H1 (cell line): ENCODE measurements around the gene PLEKHG3. TPM values are rescaled to one million over a fixed set of nuclear protein-coding genes. Genes with fewer than 3 reads are reported as not detected.

ENCODE experiments used
- CTCF ChIA-PET: fragments of 300-600 bp; sonication (Branson Sonifier 250); formaldehyde crosslinking; loops from one replicate; lab custom pipeline; 2021; ENCODE audit not compliant: partially characterized antibody; lab: Charles Lee
- POLR2A ChIA-PET: fragments of 300-600 bp; sonication (Branson Sonifier 250); formaldehyde crosslinking; loops from one replicate; lab custom pipeline; 2021; ENCODE audit warnings: inconsistent platforms; ENCODE audit not compliant: partially characterized antibody; lab: Charles Lee
- DNase-seq, 2 experiments: peaks; one replicate each; pipeline versions ENCODE4 v3.0.0 to v3.0.0-alpha.2; 2010 to 2022; ENCODE audit warnings: low spot score in 2 of 2, low read depth in 1 of 2, mixed read lengths in 1 of 2
- FAIRE-seq: peaks from 2 replicates; lab custom pipeline; 2011; peaks lifted over from hg19 to GRCh38; lab: Jason Lieb, UNC
- H2AFZ ChIP-seq: 2 replicates; pipeline ENCODE4 v1.8.1; 2012; ENCODE audit warnings: low read length, inconsistent platforms
- H2AK5ac ChIP-seq: 2 replicates; pipeline ENCODE4 v1.6.1; 2013; ENCODE audit warnings: low read depth, low read length
- H2BK120ac ChIP-seq: replicated peaks from 2 replicates; pipeline ENCODE3; 2013; ENCODE audit warnings: low read depth, low read length, inconsistent platforms
- H2BK12ac ChIP-seq: 2 replicates; pipeline ENCODE4 v1.6.1; 2013; ENCODE audit warnings: low read depth, low read length
- H2BK15ac ChIP-seq: 2 replicates; pipeline ENCODE4 v1.6.1; 2013; ENCODE audit warnings: low read length
- H2BK20ac ChIP-seq: 2 replicates; pipeline ENCODE4 v1.6.1; 2013; ENCODE audit warnings: low read length
- H2BK5ac ChIP-seq: 2 replicates; pipeline ENCODE4 v1.6.1; 2013; ENCODE audit warnings: low read depth, low read length
- H3K14ac ChIP-seq: 2 replicates; pipeline ENCODE4 v1.6.1; 2013; ENCODE audit warnings: inconsistent platforms; ENCODE audit not compliant: insufficient read length
- H3K18ac ChIP-seq: 2 replicates; pipeline ENCODE4 v1.6.1; 2013; ENCODE audit warnings: low read length; ENCODE audit errors: extremely low read depth
- H3K23ac ChIP-seq: 2 replicates; pipeline ENCODE4 v1.6.1; 2013; ENCODE audit warnings: inconsistent platforms; ENCODE audit not compliant: insufficient read length
- H3K23me2 ChIP-seq: 2 replicates; pipeline ENCODE4 v1.6.1; 2013; ENCODE audit warnings: low read depth, low read length
- H3K27ac ChIP-seq: 2 replicates; pipeline ENCODE4 v1.6.1; 2011; ENCODE audit warnings: low read depth, low read length, inconsistent platforms
- H3K27me3 ChIP-seq, 4 experiments: replicated peaks in 1 of 4; 1 replicate in 1 of 4; 2 replicates in 3 of 4; pipeline versions ENCODE4 v1.6.1 to v1.8.1; 2011 to 2013; ENCODE audit warnings: low read length in 3 of 4, mild to moderate bottlenecking in 3 of 4, inconsistent platforms in 2 of 4, mixed read lengths in 2 of 4, moderate library complexity in 1 of 4; ENCODE audit not compliant: control insufficient read depth in 3 of 4, insufficient read depth in 3 of 4; ENCODE audit errors: extremely low read depth in 1 of 4
- H3K36me3 ChIP-seq, 4 experiments: 2 replicates each; pipeline versions ENCODE4 v1.6.1 to v1.8.1; 2011 to 2013; ENCODE audit warnings: mild to moderate bottlenecking in 4 of 4, low read length in 3 of 4, moderate library complexity in 2 of 4, control low read depth in 1 of 4, inconsistent platforms in 1 of 4; ENCODE audit not compliant: insufficient read depth in 4 of 4, control insufficient read depth in 2 of 4
- H3K4ac ChIP-seq: replicated peaks from 2 replicates; pipeline ENCODE3; 2013; ENCODE audit warnings: low read length, low read depth, mixed read lengths, inconsistent platforms; ENCODE audit not compliant: insufficient read length
- H3K4me1 ChIP-seq, 4 experiments: replicated peaks in 1 of 4; 1 replicate in 1 of 4; 2 replicates in 3 of 4; pipeline versions ENCODE4 v1.6.1 to v1.8.1; 2011 to 2013; ENCODE audit warnings: low read length in 3 of 4, inconsistent platforms in 2 of 4, mixed read lengths in 1 of 4; ENCODE audit not compliant: insufficient read depth in 4 of 4, control insufficient read depth in 3 of 4
- H3K4me2 ChIP-seq, 2 experiments: 2 replicates each; pipeline versions ENCODE4 v1.6.1 to v1.8.1; 2011 to 2013; ENCODE audit warnings: low read depth in 2 of 2, low read length in 2 of 2, control low read depth in 1 of 2, inconsistent platforms in 1 of 2, mild to moderate bottlenecking in 1 of 2; ENCODE audit not compliant: insufficient read depth in 1 of 2
- H3K4me3 ChIP-seq, 4 experiments: fragments of 200-600, 300-600 bp in 1 of 4; sonication (generic), shearing (Covaris generic), sonication (Bioruptor Twin) in 1 of 4; 2 replicates each; pipeline versions ENCODE4 v1.5.1 to v1.8.1; 2011 to 2016; ENCODE audit warnings: low read length in 4 of 4, low read depth in 3 of 4, control low read depth in 2 of 4, inconsistent platforms in 2 of 4, mild to moderate bottlenecking in 2 of 4, mixed read lengths in 1 of 4, moderate library complexity in 1 of 4; ENCODE audit not compliant: insufficient read depth in 2 of 4; ENCODE audit errors: extremely low read depth in 1 of 4
- H3K56ac ChIP-seq: replicated peaks from 2 replicates; pipeline ENCODE3; 2013; ENCODE audit warnings: low read depth, mild to moderate bottlenecking, mixed read lengths, low read length, inconsistent platforms; ENCODE audit not compliant: insufficient read length
- H3K79me1 ChIP-seq: 2 replicates; pipeline ENCODE4 v1.6.1; 2013; ENCODE audit warnings: low read depth, low read length, control low read depth
- H3K79me2 ChIP-seq, 2 experiments: 2 replicates each; pipeline versions ENCODE4 v1.6.1 to v1.8.1; 2012 to 2013; ENCODE audit warnings: low read length in 2 of 2, mild to moderate bottlenecking in 2 of 2, inconsistent platforms in 1 of 2; ENCODE audit not compliant: insufficient read depth in 2 of 2, control insufficient read depth in 1 of 2
- H3K9ac ChIP-seq, 4 experiments: replicated peaks in 1 of 4; 1 replicate in 1 of 4; 2 replicates in 3 of 4; pipeline versions ENCODE4 v1.6.1 to v1.8.1; 2011 to 2013; ENCODE audit warnings: low read depth in 3 of 4, low read length in 3 of 4, control low read depth in 2 of 4, mild to moderate bottlenecking in 2 of 4, moderate library complexity in 2 of 4, inconsistent platforms in 1 of 4; ENCODE audit errors: extremely low read depth in 1 of 4
- H3K9me3 ChIP-seq, 2 experiments: 2 replicates each; pipeline versions ENCODE4 v1.6.1 to v1.8.1; 2012 to 2013; ENCODE audit warnings: mild to moderate bottlenecking in 2 of 2, moderate library complexity in 2 of 2, control low read depth in 1 of 2, inconsistent platforms in 1 of 2, low read depth in 1 of 2, low read length in 1 of 2, mixed read lengths in 1 of 2; ENCODE audit not compliant: insufficient read depth in 2 of 2
- H4K20me1 ChIP-seq, 2 experiments: replicated peaks in 1 of 2; 2 replicates each; pipeline versions ENCODE3 to v1.8.1; 2011 to 2013; ENCODE audit warnings: inconsistent platforms in 2 of 2, low read length in 2 of 2, mild to moderate bottlenecking in 1 of 2; ENCODE audit not compliant: insufficient read depth in 2 of 2, control insufficient read depth in 1 of 2
- H4K5ac ChIP-seq: 2 replicates; pipeline ENCODE4 v1.6.1; 2013; ENCODE audit warnings: low read length, low read depth, mixed read lengths, inconsistent platforms; ENCODE audit not compliant: insufficient read length
- H4K8ac ChIP-seq: 2 replicates; pipeline ENCODE4 v1.8.0; 2013; ENCODE audit warnings: mild to moderate bottlenecking, moderate library complexity, low read length, inconsistent platforms; ENCODE audit not compliant: insufficient read depth; ENCODE audit errors: extremely low read depth
- H4K91ac ChIP-seq: replicated peaks from 2 replicates; pipeline ENCODE3; 2013; ENCODE audit warnings: low read length, mixed read lengths, inconsistent platforms; ENCODE audit not compliant: insufficient read length
- ATF2 ChIP-seq: IDR thresholded peaks from 2 replicates; pipeline ENCODE4 v1.6.1; 2012; ENCODE audit warnings: low read length, inconsistent platforms
- CBX8 ChIP-seq: fragments of 300-800, 300-1000 bp; sonication (generic); IDR thresholded peaks from 2 replicates; pipeline ENCODE4 v1.7.1; 2016; ENCODE audit warnings: low read depth, low read length, borderline replicate concordance
- HDAC6 ChIP-seq: IDR thresholded peaks from one replicate; pipeline ENCODE4 v1.7.1; 2012; ENCODE audit warnings: low read depth, mild to moderate bottlenecking, inconsistent platforms, low read length, moderate library complexity
- KDM4A ChIP-seq: IDR thresholded peaks from one replicate; pipeline ENCODE4 v1.7.1; 2012; ENCODE audit warnings: low read depth, mild to moderate bottlenecking, moderate library complexity, low read length, inconsistent platforms; ENCODE audit not compliant: severe bottlenecking
- KDM5A ChIP-seq: fragments of 200-600 bp; IDR thresholded peaks from 2 replicates; pipeline ENCODE4 v1.7.1; 2012; ENCODE audit warnings: mild to moderate bottlenecking, low read length, inconsistent platforms, mixed read lengths
- PHF8 ChIP-seq: fragments of 200-600 bp; sonication (generic); conservative IDR thresholded peaks from 2 replicates; pipeline ENCODE4 v1.7.1; 2012; ENCODE audit warnings: low read depth, mild to moderate bottlenecking, inconsistent platforms, low read length, moderate library complexity
- SAP30 ChIP-seq: fragments of 300-600 bp; sonication (generic); IDR thresholded peaks from 2 replicates; pipeline ENCODE4 v1.7.1; 2012; ENCODE audit warnings: low read length, moderate library complexity, mild to moderate bottlenecking, inconsistent platforms; ENCODE audit not compliant: insufficient read depth, insufficient replicate concordance
- SIN3A ChIP-seq, 2 experiments: IDR thresholded peaks in 1 of 2; conservative IDR thresholded peaks in 1 of 2; 2 replicates each; pipeline ENCODE4 v1.6.1; 2011 to 2012; ENCODE audit warnings: low read length in 2 of 2, improper control_type of control experiment in 1 of 2, low read depth in 1 of 2, mild to moderate bottlenecking in 1 of 2
- SP1 ChIP-seq: IDR thresholded peaks from 2 replicates; pipeline ENCODE4 v1.6.1; 2011; ENCODE audit warnings: low read depth, low read length
- SP2 ChIP-seq: IDR thresholded peaks from 2 replicates; pipeline ENCODE4 v1.6.1; 2012; ENCODE audit warnings: mild to moderate bottlenecking, low read length, inconsistent platforms
- SUZ12 ChIP-seq: fragments of 200-600 bp; sonication (generic); IDR thresholded peaks from 2 replicates; pipeline ENCODE4 v1.6.1; 2012; ENCODE audit warnings: mild to moderate bottlenecking, inconsistent platforms, low read length, moderate library complexity, mixed read lengths
- TAF1 ChIP-seq: IDR thresholded peaks from 2 replicates; pipeline ENCODE4 v1.6.1; 2011; ENCODE audit warnings: mild to moderate bottlenecking, low read depth, low read length
- TBP ChIP-seq: IDR thresholded peaks from 2 replicates; pipeline ENCODE4 v1.6.1; 2011; ENCODE audit warnings: low read depth, low read length, improper control_type of control experiment
- WGBS, 2 experiments: shearing (Covaris generic) in 1 of 2; methylation state at CpG; one replicate each; pipeline versions ENCODE4 v1.1.6 to v1.1.7; 2013 to 2015; ENCODE audit warnings: low lambda C conversion rate in 2 of 2, mixed read lengths in 2 of 2, inconsistent platforms in 1 of 2, low coverage in 1 of 2, missing lambda C conversion rate in 1 of 2; ENCODE audit not compliant: insufficient replicate concordance in 2 of 2, insufficient coverage in 1 of 2, insufficient read length in 1 of 2; ENCODE audit errors: extremely low coverage in 1 of 2, missing lambda C conversion rate in 1 of 2; 5-methylcytosine and 5-hydroxymethylcytosine counted together
- polyA plus RNA-seq, 7 experiments: library from polyadenylated mRNA; depleted of rRNA in 3 of 7; stranded (reverse) in 5 of 7; unstranded in 2 of 7; fragments of >200 nt in 5 of 7; fragments of 200-250 nt in 2 of 7; gene quantifications; 1 replicate in 5 of 7; 2 replicates in 1 of 7; 4 replicates in 1 of 7; pipeline versions ENCODE4 v1.2.1 to v1.2.3, GENCODE V29; 2011 to 2013; ENCODE audit warnings: missing spikeins in 2 of 7, mixed read lengths in 2 of 7
- total RNA-seq: library from RNA; stranded (reverse); fragmentation: NEBNext Ultra II Directional; extraction: Animal tissue kit (Norgen Biotek cat#: 25700); gene quantifications from 2 replicates; pipeline ENCODE4 v1.2.1, GENCODE V29; 2021

Gene PLEKHG3
- total and polyA plus RNA-seq, 2 of the 8 experiments (the other 6 are each of a cell fraction or from before 2014, with no cell fraction given), result 43.4 to 90.6 TPM

- no peak overlapping the region for H3K4ac ChIP-seq
- no peak overlapping the region for H3K27ac ChIP-seq
- no peak overlapping the region for H3K4me3 ChIP-seq
- H3K36me3 ChIP-seq, result peaks cover 18 to 51% (median 39%) of the 10 kb centered on the region in 4 experiments
- FAIRE-seq (no peak), DNase-seq (no peak)
- no peak overlapping the region for H4K91ac ChIP-seq
- H3K23ac ChIP-seq, result no peak overlapping the region
- H3K56ac ChIP-seq, result no peak overlapping the region
- no peaks in the 10 kb centered on the region for H3K27me3 ChIP-seq
- no peak overlapping the region for H2AK5ac ChIP-seq
- H2AFZ ChIP-seq, result no peak overlapping the region
- WGBS, 2 experiments, result 97% methylated on average over 10 of the region's 10 CpGs; no CpG with 5 or more reads in 1 of the 2 experiments
- no peaks in the 10 kb centered on the region for H3K9me3 ChIP-seq
- no peak overlapping the region for H4K8ac ChIP-seq
- H3K23me2 ChIP-seq, result no peaks in the 10 kb centered on the region
- H3K4me1 ChIP-seq, result peaks cover 22 to 34% (median 27%) of the 10 kb centered on the region in 4 experiments
- H3K79me2 ChIP-seq, result peaks cover 0 to 53% of the 10 kb centered on the region in 2 experiments; a peak in 2 of 4 replicates
- no peak overlapping the region for H3K18ac ChIP-seq
- CTCF ChIA-PET, result interaction anchor here (1.2 to 1.3 kb wide), 2 partner anchors 14 to 46 kb away, joined by 3 to 4 read pairs; no protein-coding TSS in a partner anchor
- H2BK20ac ChIP-seq, result no peak overlapping the region
- no peak overlapping the region for H3K14ac ChIP-seq
- H4K20me1 ChIP-seq, result peaks cover 30 to 41% of the 10 kb centered on the region in 2 experiments
- H2BK15ac ChIP-seq, result no peak overlapping the region
- H3K9ac ChIP-seq, result no peak overlapping the region
- no peak overlapping the region for H2BK120ac ChIP-seq
- H3K79me1 ChIP-seq, result peaks cover 9% of the 10 kb centered on the region
- H4K5ac ChIP-seq, result no peak overlapping the region
- POLR2A ChIA-PET, result no interaction called here
- no peak overlapping the region for H2BK12ac ChIP-seq
- no peak overlapping the region for H2BK5ac ChIP-seq
- no peak overlapping the region for H3K4me2 ChIP-seq
- TF ChIP-seq SAP30 (no peak), PHF8 (no peak), KDM5A (no peak), SP2 (no peak), TBP (no peak), SP1 (no peak), TAF1 (no peak), CBX8 (no peak), SUZ12 (no peak), KDM4A (no peak), HDAC6 (no peak), SIN3A (conservative IDR thresholded peaks at IDR 0.05 in 1 of 2, IDR thresholded peaks at IDR 0.05 in 1 of 2; ENCODE audit: low read depth in 1 of 2, low read length in 2 of 2) (no peak), ATF2 (no peak)
These were observed 24.6 kb downstream of the PLEKHG3 start for GRCh38 chr14:64728856-64729255.
